Skeletal muscle satellite cell (primary cell): Measurements from ENCODE around the gene HTT-AS. TPM values are rescaled to one million over a fixed set of nuclear protein-coding genes. Genes with fewer than 3 reads are reported as not detected.

Source experiments
- H3K27me3 ChIP-seq: 2 replicates; pipeline ENCODE4 v1.7.0; 2013; ENCODE audit warnings: low read length; ENCODE audit not compliant: control insufficient read depth, insufficient read depth
- H3K36me3 ChIP-seq: 2 replicates; pipeline ENCODE4 v1.7.0; 2013; ENCODE audit warnings: mild to moderate bottlenecking, control low read depth, low read length; ENCODE audit not compliant: insufficient read depth
- H3K4me1 ChIP-seq: 2 replicates; pipeline ENCODE4 v1.7.0; 2013; ENCODE audit warnings: low read length; ENCODE audit not compliant: control insufficient read depth, insufficient read depth
- H3K4me2 ChIP-seq: 2 replicates; pipeline ENCODE4 v1.7.0; 2013; ENCODE audit warnings: mild to moderate bottlenecking, low read length
- H3K4me3 ChIP-seq: 2 replicates; pipeline ENCODE4 v1.7.0; 2013; ENCODE audit warnings: low read length
- H3K9ac ChIP-seq: 2 replicates; pipeline ENCODE4 v1.7.0; 2013; ENCODE audit warnings: mild to moderate bottlenecking, low read depth, low read length, moderate library complexity
- H3K9me3 ChIP-seq: replicated peaks from 2 replicates; pipeline ENCODE4 v1.7.0; 2013; ENCODE audit warnings: mild to moderate bottlenecking, control low read depth, low read length
- small RNA-seq: library from RNA; depleted of rRNA; stranded (forward); fragments of <200 nt; gene quantifications from one replicate; pipeline ENCODE3, GENCODE V24; 2012

HTT-AS gene

GRCh38 chr4:3019145-3019846 is 55.0 kb downstream of the HTT-AS start:
- Histone ChIP-seq H3K4me3 (no peak overlapping the region), H3K36me3 (no peaks in the 10 kb centered on the region), H3K4me2 (no peak overlapping the region), H3K9me3 (peaks cover 4% of the 10 kb centered on the region), H3K4me1 (no peaks in the 10 kb centered on the region), H3K9ac (no peak overlapping the region), H3K27me3 (peaks cover 5% of the 10 kb centered on the region)

GRCh38 chr4:3017504-3017903 is 56.8 kb downstream of the HTT-AS start:
- Histone ChIP-seq H3K27me3 (no peaks in the 10 kb centered on the region), H3K4me2 (no peak overlapping the region), H3K9ac (no peak overlapping the region), H3K4me3 (no peak overlapping the region), H3K9me3 (no peaks in the 10 kb centered on the region), H3K4me1 (no peaks in the 10 kb centered on the region), H3K36me3 (no peaks in the 10 kb centered on the region)

- Histone ChIP-seq H3K4me1 (no peaks in the 10 kb centered on the region), H3K9ac (no peak overlapping the region), H3K4me2 (no peak overlapping the region), H3K4me3 (no peak overlapping the region), H3K27me3 (no peaks in the 10 kb centered on the region), H3K9me3 (no peaks in the 10 kb centered on the region), H3K36me3 (no peaks in the 10 kb centered on the region)
These were observed 57.4 kb downstream of the HTT-AS start for GRCh38 chr4:3016961-3017360.

GRCh38 chr4:3013839-3014350 is 60.4 kb downstream of the HTT-AS start:
- peaks cover 15% of the 10 kb centered on the region for H3K4me1 ChIP-seq
- no peaks in the 10 kb centered on the region for H3K27me3 ChIP-seq
- no peak overlapping the region for H3K9ac ChIP-seq
- no peaks in the 10 kb centered on the region for H3K36me3 ChIP-seq
- no peaks in the 10 kb centered on the region for H3K9me3 ChIP-seq
- H3K4me2 ChIP-seq: no peak overlapping the region
- no peak overlapping the region for H3K4me3 ChIP-seq

Small RNAs within 50 kb of the gene (small RNA-seq; reads per million reads assigned to genes)
- gene RF02134 (not detected), gene RF02135 (not detected), gene RNU6-204P (2.0 reads per million, percentile 66 among the genes with 10 or more reads in this experiment)
